ENCODE measurements around the gene RSPO1. TPM values are rescaled to one million over a fixed set of nuclear protein-coding genes. Genes with fewer than 3 reads are reported as not detected.

The RSPO1 gene
- total RNA-seq, 1 donor from 2014 or later, result 9.1 TPM

DNA sequence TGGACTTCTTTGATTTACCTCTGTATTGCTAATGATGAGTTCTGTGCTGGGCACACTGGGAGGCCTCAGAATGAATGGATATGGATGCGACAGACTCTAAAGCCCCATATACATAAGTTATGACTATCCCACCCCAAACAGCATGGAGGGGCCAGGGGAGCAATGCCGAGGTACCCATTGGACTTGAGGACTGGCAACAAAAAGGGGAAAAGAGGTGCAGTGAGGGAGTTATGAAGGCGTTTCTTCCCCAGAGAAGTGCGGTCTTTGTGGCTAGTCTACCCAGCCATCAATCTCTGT lies 42.4 kb upstream of the RSPO1 start:
- Histone ChIP-seq H3K4me3 (no peak overlapping the region), H3K27ac (no peak overlapping the region), H3K9me3 (no peaks in the 10 kb centered on the region), H3K4me1 (peaks cover 11% of the 10 kb centered on the region), H3K36me3 (no peaks in the 10 kb centered on the region), H3K27me3 (no peaks in the 10 kb centered on the region)
- TF ChIP-seq CTCF (IDR thresholded peaks at IDR 0.05), result no peak
- no peak for DNase-seq
- ATAC-seq, result no peak
- intact Hi-C loops (cut with DNase I), result no loop called here

GRCh38 chr1:37676281-37677142 lies 41.8 kb upstream of the RSPO1 start:
- Histone ChIP-seq H3K4me3 (no peak overlapping the region), H3K9me3 (no peaks in the 10 kb centered on the region), H3K36me3 (no peaks in the 10 kb centered on the region), H3K27ac (peak overlapping the region; percentile 68), H3K27me3 (no peaks in the 10 kb centered on the region), H3K4me1 (peaks cover 11% of the 10 kb centered on the region)
- DNase-seq (no peak), ATAC-seq (no peak)
- intact Hi-C loops (cut with DNase I), result no loop called here
- TF ChIP-seq CTCF (IDR thresholded peaks at IDR 0.05), result no peak

DNA sequence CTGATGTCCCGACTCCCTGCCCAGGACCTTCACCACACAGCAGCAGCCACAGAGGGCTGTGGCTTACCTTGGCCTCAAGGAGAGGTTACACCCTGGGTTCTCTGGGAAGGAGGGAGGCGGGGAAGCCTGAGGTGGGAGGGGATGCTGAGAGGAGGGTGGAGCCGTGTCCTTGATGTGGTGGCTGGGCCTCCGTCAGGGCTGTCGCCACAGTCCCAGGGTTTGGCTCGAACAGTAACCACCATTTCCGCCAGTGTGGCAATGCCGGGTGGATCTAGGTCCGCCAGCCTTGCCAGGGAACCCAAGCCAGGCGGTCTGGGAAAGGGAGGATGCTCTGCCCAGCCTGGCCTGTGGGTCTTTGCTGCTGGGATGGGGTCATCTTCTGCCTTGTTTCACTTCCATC lies 39.2 kb upstream of the RSPO1 start:
- TF ChIP-seq CTCF (IDR thresholded peaks at IDR 0.05), result no peak
- no peak overlapping the region for H3K4me3 ChIP-seq
- H3K4me1 ChIP-seq, result peaks cover 11% of the 10 kb centered on the region
- no peaks in the 10 kb centered on the region for H3K27me3 ChIP-seq
- no peaks in the 10 kb centered on the region for H3K9me3 ChIP-seq
- intact Hi-C loops (cut with DNase I), result no loop called here
- no peak overlapping the region for H3K27ac ChIP-seq
- peak; percentile 28 for ATAC-seq
- H3K36me3 ChIP-seq, result no peaks in the 10 kb centered on the region
- no peak for DNase-seq

GRCh38 chr1:37672136-37672870 lies 37.6 kb upstream of the RSPO1 start:
- H3K27ac ChIP-seq, result no peak overlapping the region
- no peaks in the 10 kb centered on the region for H3K27me3 ChIP-seq
- intact Hi-C loops (cut with DNase I), result no loop called here
- H3K36me3 ChIP-seq, result no peaks in the 10 kb centered on the region
- no peak for DNase-seq
- ATAC-seq, result no peak
- no peak for TF ChIP-seq CTCF (IDR thresholded peaks at IDR 0.05)
- H3K4me1 ChIP-seq, result peaks cover 11% of the 10 kb centered on the region
- no peaks in the 10 kb centered on the region for H3K9me3 ChIP-seq
- H3K4me3 ChIP-seq, result no peak overlapping the region

- TF ChIP-seq CTCF (IDR thresholded peaks at IDR 0.05), result no peak
- intact Hi-C loops (cut with DNase I), result no loop called here
- no peak for DNase-seq
- Histone ChIP-seq H3K9me3 (no peaks in the 10 kb centered on the region), H3K36me3 (no peaks in the 10 kb centered on the region), H3K4me3 (no peak overlapping the region), H3K27ac (no peak overlapping the region), H3K27me3 (no peaks in the 10 kb centered on the region), H3K4me1 (peaks cover under 1% of the 10 kb centered on the region)
- ATAC-seq, result no peak
Observed at GRCh38 chr1:37671261-37671660, 36.6 kb upstream of the RSPO1 start.
